A204.1 (cell line): Measurements from ENCODE around the gene PYY.
"Not testable (repeated sequence)": the region's sequence is repeated elsewhere in the genome, so short reads cannot be mapped to it uniquely, and the experiment has no call there.

Source experiments
- FAIRE-seq: peaks from 2 replicates; lab custom pipeline; 2012; peaks lifted over from hg19 to GRCh38; lab: Jason Lieb, UNC

Gene PYY

GRCh38 chr17:43978078-43978477 is 24.3 kb upstream of the PYY start:
- FAIRE-seq = no peak

DNA sequence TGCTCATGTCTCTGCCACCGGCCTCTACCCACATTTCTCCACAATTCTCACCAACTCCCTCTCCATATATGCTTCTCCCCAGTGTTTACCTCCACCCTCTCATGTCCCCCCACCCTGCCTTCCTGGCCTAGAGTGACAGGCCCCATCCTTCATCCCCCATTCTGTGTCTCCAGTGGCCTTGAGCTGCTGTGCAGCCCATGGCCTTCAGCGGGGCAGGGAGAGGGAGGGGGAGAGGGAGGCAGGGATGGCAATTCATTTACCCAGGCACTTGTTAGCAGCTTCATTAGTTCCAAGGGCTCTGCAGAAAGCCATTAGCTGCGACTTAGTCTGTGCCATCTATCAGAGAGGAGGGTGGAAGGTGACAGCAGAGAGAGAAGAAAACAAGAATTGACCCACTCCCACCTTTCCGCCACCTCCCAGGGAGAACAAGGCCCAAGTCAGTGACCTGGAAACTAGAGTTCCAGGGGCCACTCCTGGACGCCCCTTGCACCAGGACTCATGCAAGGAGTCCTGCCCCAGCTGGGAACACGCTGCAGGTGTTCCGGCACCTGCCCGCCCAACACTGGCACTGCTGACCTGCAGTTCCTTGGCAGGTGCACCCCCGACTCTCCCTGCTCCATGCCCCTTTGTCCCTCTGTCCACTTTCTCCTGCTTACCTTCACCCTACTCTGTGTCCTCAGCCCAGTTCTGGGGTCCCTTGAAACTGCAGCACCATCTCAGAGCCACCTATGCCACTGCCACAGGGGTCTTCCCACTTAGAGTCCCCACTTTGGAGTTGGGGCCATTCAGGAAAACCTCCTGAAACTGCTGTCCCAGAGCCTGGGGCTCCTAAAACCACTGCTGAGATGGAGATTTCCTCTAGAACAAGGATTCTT is 23.5 kb upstream of the PYY start:
- no peak for FAIRE-seq

DNA sequence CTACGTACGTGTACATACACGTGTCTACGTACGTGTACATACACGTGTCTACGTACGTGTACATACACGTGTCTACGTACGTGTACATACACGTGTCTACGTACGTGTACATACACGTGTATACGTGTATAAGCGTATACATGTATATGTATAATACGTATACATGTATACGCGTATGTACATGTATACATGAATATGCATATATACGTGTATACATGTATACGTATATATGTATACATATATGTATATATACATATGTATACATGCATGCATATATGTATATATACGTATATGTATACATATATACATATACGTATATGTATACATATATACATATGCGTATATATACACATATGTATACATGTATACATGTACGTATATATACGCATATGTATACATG is 22.2 kb upstream of the PYY start:
- peak; percentile 95 for FAIRE-seq

DNA sequence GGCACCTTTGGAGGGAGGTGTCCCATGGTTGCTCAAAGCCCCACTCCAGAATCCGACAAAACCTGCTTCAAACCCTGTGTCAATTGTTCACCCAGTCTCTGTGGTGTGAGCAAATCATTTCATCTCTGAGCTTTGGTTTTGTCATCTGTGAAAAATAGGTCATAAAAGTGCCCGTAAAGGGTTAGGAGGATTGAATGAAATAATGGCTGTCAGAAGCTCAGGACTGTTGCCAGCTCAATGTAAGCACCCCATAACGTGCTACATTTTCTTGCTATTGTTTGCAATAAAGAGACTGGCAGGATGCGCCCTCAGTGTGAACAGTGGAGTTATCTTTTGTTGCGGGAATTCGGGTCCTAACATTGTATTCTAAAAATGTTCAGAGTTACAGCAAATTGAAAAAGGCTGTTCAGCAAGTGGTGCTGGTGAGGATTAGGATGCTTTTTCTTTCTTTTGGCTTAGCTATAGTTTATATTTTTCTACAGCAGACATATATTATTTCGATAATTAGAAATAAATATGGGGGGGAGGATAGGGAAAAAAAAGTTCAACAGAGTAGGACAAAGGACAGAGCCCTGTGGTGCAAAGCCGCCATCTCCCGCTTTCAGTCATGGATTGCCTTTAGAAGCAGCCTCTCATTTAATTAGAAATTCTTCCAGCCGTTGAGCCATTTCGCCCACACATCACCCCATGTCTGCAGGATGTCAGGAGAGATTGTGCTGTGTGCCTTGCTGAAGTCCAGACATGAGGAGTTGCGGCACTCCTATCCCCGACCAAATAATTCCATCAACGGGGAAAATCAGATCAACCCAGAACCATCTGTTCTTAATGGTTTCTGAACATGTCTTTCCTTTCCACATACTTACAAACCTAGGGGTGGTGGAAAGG is 20.9 kb upstream of the PYY start:
- no peak for FAIRE-seq

- FAIRE-seq = not testable (repeated sequence)
These were observed 18.9 kb upstream of the PYY start for GRCh38 chr17:43972444-43973212.

GRCh38 chr17:43971436-43971835 is 17.7 kb upstream of the PYY start:
- not testable (repeated sequence) for FAIRE-seq

DNA sequence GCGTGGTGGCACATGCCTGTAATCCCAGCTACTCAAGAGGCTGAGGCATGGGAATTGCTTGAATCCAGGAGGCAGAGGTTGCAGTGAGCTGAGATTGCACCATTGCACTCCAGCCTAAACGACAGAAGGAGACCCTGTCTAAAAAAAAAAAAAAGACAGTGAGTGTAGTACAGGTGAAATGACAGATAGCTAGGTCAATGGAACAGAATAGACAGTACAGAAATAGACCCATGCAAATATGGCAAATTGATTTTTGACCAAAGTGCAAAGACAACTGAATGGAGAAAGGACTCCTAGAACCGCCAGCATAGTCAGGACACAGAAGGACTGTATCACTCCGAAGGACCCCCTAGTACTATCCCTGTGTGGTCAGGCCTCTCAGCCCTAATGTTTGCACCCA is 16.6 kb upstream of the PYY start:
- FAIRE-seq = no peak

GRCh38 chr17:43967251-43967875 is 13.6 kb upstream of the PYY start:
- FAIRE-seq = no peak

- no peak for FAIRE-seq
These were observed 12.5 kb upstream of the PYY start for GRCh38 chr17:43966276-43966675.

GRCh38 chr17:43962479-43962878 is 8.7 kb upstream of the PYY start:
- no peak for FAIRE-seq

GRCh38 chr17:43961954-43962353 is 8.2 kb upstream of the PYY start:
- FAIRE-seq = no peak

GRCh38 chr17:43961292-43961691 is 7.6 kb upstream of the PYY start:
- not testable (repeated sequence) for FAIRE-seq

DNA sequence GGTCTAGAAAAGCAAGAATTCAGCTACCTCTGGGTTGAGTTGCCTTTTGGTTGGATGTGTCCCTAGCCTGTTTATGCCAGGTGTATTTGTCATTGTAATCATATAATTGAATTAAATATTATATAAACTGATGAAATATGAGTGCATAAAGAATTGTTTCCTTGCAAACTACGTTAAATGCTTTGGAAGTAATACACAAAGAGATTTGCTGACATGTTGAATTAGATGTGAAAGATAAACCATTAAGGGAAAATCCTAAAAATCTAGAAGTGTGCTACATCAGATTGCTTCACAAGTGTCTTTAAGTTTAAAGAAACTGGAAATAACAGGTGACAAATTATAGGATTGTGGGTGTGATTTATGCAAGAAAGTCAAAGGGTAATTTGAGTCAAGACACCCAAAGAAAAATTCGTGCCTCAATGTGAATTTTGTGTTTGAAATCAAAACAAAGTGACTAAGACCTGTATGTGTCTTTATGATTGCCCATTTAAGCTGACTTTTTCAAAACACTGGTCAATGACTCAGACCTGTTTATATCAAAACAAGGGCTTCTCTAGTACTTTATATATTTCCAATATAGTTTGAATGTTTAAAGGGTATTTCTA is 5.1 kb upstream of the PYY start:
- no peak for FAIRE-seq

GRCh38 chr17:43956222-43956621 is 2.5 kb upstream of the PYY start:
- no peak for FAIRE-seq

- no peak for FAIRE-seq
These were observed 745 bp downstream of the PYY start for GRCh38 chr17:43952724-43953666.

GRCh38 chr17:43952351-43952723 is 1.4 kb downstream of the PYY start:
- no peak for FAIRE-seq

- FAIRE-seq = no peak
These were observed 2.0 kb downstream of the PYY start for GRCh38 chr17:43951750-43952149.

DNA sequence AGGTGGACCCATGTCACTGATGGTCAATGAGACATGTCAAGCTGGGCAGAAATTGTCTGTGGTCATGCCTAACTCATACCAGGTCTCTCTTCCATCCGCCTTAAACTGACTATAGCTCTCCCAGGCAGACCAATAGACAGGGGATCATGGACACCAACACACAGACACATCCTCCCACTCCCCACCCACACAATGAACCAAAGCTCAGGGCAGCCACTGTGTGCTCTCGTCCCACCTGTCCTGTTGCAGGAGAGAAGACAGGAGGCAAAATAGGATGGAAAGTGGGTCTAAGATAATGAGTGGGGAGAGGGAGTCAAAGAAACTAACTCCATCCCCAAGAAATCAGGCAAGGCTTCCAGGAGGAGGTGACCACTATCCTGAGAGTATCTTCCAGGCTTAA is 3.2 kb downstream of the PYY start:
- FAIRE-seq = no peak

- FAIRE-seq = no peak
These were observed 4.0 kb downstream of the PYY start for GRCh38 chr17:43949781-43950180.

- no peak for FAIRE-seq
These were observed 7.0 kb downstream of the PYY start for GRCh38 chr17:43946781-43947180.
